HG02571 (cell line): ENCODE results near the gene TNS1.

Source experiments
- ATAC-seq: cut with Tn5 transposase; IDR thresholded peaks from one replicate; pipeline ENCODE4 v1.9.1; 2021; ENCODE audit warnings: mild to moderate bottlenecking, moderate library complexity; ENCODE audit not compliant: unreplicated experiment

The TNS1 gene

DNA sequence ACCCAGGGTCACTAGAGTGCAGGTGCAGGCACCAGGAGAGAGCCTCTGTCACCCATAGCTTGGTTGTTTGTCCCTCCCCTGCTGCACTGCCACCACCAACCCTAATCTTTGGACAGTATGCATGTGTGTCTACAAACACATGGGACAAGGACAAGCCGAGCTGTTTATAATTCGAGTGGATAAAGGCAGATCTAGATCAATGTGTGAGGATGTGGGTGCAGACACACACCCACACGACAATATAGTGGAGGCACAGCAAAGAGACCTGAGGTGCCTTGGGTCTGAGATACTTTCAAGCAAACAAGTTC lies 199.2 kb downstream of the TNS1 start:
- no peak for ATAC-seq

DNA sequence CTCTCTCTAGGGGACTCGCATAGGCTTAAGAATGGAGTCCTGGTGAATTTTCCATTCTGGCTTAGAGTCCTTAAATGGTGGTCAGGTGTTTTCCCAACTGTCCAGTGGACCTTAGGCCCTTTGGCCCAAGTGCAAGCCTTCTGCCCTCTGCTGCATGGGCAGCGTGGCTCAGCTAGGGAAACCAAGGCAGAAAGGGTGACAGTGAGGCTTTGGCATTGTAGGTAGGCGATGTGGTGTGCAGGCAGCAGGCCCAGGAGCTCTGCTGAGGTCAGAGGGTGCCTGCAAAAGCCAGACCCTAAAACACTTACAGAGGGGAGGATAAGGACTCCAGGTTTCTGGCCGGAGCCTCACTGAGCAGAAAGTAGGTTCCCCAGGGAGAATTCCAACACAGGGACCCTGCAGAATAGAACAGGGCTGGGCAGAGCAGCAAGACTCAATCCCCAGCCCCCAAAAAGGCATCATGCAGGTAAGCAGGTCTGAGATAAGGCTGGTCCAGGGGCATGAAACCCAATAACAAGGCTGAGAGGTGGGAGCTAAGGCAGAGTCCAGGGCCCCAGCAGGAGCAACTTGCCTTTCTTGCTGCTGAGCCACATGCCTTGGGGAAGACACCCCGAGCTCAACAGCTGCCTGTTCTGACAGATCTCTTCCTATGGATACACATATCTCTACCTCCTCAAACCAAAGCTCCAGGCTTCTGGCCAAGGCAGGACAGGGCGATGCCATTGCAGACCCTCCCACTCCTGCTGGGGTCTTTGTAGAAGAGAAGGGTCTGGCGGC lies 199.7 kb downstream of the TNS1 start:
- no peak for ATAC-seq

DNA sequence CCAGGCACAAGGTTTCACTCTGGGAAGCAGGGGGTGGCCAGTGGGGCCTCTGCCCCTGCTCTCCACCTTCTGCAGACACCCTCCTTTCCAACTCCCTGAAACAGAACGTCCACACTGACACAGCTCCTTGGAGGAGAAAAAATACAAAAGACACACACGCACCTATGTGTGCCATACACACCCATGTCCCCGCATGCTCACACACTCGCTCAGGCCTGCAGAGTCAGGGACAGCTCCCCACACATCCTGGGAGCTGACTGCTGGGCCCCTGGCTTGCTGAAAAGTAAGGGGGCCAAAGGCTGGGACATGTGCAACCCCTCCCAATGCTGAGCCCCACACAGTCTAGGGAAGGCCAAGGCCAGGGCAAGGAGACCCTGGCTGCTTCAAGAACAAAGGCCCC lies 200.5 kb downstream of the TNS1 start:
- no peak for ATAC-seq

DNA sequence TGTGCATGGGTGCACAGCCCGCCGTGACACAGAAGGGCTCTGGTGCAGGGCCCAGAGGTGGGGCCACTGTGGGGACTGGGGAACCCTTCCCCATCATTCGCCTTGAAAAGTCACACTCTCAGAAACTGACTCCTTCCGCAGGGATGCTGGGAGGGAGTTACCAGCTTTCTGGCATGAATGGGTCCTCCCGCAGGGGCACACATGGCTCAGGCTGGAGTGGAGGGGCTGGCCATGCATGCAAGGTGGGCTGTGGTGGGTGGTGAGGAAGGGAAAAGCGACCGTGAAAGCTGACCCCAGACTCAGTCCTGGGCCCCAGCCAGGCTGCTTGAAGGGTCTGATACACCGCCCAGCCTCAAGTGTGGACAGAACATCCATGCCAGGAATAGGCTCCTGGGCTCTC lies 201.1 kb downstream of the TNS1 start:
- ATAC-seq, result no peak

GRCh38 chr2:217801115-217801531 lies 201.7 kb downstream of the TNS1 start:
- no peak for ATAC-seq

GRCh38 chr2:217800433-217801114 lies 202.2 kb downstream of the TNS1 start:
- ATAC-seq, result no peak

DNA sequence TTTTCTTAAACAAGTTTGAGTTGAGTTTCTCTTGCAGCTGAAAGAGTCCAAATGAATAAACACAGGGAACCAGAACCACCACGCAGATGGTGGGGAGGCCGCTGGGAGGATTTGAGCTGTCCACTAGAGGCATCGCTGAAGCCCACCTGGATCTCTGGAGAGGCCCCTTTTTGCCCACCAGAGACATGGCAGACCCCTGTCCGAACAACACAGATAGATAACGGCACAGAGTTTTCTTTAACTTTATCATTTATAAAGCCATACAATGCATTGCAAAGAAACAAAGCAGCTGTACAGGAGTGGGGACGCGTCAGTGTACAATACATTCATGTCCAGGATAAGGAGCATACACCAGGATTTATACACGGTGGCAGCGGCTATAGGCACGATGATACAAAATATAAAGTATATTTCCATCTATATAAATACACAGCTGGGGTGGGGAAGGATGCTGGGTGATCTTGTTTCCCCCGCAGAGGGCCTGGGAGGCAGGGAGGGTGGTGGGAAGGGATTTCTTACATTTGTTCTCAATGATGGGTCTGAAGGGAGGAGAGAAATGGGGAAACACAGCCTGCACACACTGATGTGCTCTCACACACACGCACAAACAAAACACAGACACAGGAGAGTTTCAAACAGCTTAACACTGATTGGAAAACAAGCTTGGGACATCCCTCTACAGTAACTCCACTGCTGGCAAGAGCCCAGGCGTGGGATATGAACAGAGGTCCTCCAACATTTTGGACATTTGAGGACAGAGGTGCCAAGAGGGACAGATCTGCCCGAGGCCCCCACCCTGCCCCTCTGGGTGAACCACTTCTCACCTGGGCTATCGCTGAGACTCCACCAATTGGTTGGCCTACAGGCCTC lies 203.0 kb downstream of the TNS1 start:
- no peak for ATAC-seq

DNA sequence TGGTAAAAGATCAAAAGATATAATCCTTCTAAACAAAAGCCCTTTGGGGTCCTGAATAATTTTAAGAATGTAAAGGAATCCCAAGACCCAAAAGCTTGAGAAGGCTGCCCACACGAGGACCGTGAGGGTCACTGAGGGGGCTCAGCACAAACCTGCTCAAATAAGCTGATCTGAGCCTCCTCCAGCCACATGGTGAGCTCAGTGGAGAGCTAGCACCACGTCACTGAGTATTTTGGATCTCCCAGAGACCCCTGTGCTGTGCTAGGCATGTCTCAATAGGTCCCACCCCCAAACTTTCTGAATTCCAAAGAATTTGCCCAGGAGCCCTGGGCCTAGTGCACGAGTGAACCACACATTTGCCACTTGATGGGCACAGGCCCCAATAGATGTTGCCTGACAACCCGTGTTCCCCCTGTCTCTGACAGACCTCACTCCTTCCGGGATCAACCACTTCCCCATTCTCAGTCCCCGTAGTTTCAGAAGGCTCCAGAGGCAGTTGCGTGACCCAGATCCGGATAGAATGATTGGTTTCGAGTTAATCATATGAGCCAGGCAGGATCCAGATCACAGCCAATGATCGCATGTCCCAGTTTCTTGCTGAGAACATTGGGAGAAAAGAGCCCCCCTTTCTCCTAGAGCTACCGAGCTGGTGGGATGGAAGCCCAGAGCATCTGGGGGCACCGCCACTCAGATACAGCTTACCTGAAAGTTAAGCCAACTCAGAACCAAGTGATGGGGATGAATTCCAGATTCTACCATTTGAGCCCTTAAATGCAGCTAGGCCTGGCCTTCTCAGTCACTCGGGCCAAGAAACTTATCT lies 203.8 kb downstream of the TNS1 start:
- no peak for ATAC-seq

DNA sequence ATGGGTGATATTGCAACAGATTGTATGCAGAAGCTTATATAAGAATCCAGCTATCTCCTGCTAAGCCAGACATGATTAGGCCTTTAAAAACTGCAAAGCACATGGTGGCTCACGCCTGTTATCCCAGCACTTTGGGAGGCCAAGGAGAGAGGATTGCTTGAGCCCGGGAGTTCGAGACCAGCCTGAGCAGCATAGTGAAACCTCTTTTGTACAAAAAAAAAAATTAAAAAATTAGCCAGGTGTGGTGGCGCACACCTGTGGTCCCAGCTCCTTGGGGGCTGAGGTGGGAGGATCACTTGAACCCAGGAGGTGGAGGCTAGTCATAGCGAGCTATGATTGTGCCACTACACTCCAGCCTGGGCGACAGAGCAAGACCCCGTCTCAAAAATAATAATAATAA lies 204.6 kb downstream of the TNS1 start:
- no peak for ATAC-seq

- no peak for ATAC-seq
These were observed 205.1 kb downstream of the TNS1 start for GRCh38 chr2:217797661-217798069.

- ATAC-seq, result no peak
These were observed 205.6 kb downstream of the TNS1 start for GRCh38 chr2:217797165-217797564.

DNA sequence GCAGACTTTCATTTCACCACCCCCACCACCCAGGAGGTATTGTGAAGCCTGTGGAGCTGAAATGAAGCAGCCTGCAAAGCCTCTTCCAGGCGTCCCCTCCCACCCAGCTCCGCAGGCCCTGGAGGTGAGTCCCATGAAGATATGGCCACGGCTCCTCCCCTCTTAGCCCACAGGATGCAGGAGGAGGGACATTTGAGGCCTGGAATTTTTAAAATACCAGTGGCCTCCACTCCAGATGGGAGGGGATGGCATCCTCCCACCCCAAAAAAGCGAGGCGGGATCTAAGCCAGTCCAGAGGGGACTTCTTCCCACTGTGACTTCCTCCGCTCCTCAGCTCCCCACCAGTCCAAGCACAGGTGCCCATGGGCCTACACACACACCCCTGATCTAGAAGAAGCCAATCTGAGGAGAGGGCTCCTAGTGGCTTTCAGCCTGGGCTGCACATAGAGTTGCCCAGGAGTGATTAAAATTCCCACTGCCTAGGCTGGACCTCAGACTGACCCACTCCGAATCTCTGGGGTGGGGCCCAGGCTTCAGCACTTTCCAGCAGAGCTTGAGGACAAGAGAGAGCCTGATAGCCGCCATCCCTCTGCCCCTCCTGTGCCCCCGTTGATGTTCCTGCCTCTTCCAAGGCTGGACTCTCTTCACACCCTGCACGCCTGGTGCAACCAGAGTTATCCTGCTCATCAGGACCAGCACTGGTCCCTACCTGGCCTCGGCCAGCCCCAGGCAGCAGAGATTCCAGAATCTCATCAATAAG lies 206.9 kb downstream of the TNS1 start:
- ATAC-seq, result no peak

DNA sequence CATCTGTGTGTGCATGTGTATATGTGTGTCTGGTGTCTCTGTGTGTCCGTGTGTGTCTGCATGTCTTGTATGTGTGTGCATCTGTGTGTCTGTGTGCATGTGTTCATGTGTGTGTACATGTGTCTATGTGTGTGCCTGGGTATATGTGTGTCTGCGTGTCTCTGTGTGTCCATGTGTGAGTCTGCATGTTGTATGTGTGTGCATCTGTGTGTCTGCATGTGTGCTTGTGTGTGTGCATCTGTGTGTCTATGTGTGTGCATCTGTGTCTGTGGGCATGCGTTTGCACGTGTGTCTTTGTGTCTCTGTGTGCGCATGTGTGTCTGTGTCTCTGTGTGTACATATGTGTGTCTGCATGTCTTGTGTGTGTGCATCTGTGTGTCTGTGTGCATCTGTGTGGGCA lies 207.7 kb downstream of the TNS1 start:
- ATAC-seq, result no peak

GRCh38 chr2:217794133-217794986 lies 208.4 kb downstream of the TNS1 start:
- ATAC-seq, result no peak

GRCh38 chr2:217793566-217794132 lies 209.1 kb downstream of the TNS1 start:
- ATAC-seq, result no peak

- no peak for ATAC-seq
These were observed 209.9 kb downstream of the TNS1 start for GRCh38 chr2:217792626-217793527.

- no peak for ATAC-seq
These were observed 211.2 kb downstream of the TNS1 start for GRCh38 chr2:217791551-217791950.
